Measurements from ENCODE around the gene DTD1. TPM values are rescaled to one million over a fixed set of nuclear protein-coding genes. Genes with fewer than 3 reads are reported as not detected.
A peak's percentile ranks its signal among the peaks of the same experiment; 100 is the strongest.
"Not testable (repeated sequence)": the region's sequence is repeated elsewhere in the genome, so short reads cannot be mapped to it uniquely, and the experiment has no call there.

Gene DTD1
- polyA plus RNA-seq, 3 donors from 2014 or later = 47.4 to 68.3 (median 66.6) TPM

DNA sequence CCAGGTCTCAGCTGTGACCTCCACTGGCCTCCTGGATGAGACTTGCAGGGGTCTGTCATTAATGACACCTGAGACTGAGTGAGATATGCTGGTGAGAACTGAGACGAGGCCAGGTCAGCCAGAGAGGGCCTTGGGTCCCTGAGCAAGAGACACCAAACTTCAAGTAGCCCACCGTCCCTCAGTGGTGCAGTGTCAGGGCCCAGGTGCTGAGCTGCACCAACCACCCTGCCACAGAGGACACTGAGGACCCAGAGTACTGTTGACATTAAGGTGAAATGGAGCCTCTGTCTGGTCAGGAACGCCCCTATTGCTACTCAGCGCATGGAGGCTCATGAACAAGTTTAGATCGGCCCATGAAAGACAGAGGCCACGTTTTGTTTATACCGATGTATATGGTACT is 161.7 kb downstream of the DTD1 start:
- Mint-ChIP-seq H3K4me1 (peaks cover 11 to 13% of the 10 kb centered on the region in 2 donors), H3K9me3 (no peaks in the 10 kb centered on the region), H3K27ac (peak overlapping the region in 1 of 6 donors; percentile 40), H3K27me3 (ENCODE audit: low read depth in 3 of 3) (peaks cover 0 to 2% (median 0%) of the 10 kb centered on the region in 3 donors), H3K36me3 (peaks cover 4 to 17% (median 12%) of the 10 kb centered on the region in 3 donors), H3K4me3 (no peak overlapping the region)
- no peak for DNase-seq

DNA sequence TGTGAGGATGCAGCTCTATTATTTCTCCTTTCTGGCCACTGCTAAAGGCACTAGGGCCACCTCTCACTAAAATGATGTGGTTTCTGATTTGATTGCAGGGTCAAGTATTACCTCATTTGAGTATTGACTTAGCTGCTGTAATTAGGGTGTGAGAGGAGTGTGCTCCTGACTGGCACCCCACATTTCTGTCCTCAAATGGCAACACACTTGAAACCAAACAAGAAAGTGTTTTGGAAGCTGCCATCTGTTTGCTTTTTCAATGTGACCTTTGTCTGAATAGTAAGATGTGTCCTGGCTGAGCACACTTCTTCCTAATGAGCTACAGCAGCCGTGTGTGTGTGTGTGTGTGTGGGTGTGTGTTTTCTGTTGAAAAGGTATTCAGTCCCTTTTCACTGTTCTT is 162.9 kb downstream of the DTD1 start:
- H3K27ac Mint-ChIP-seq = peak overlapping the region in 5 of 6 donors; percentile 31 to 59 (median 37)
- peaks cover 0 to 2% (median 0%) of the 10 kb centered on the region in 3 donors for H3K27me3 Mint-ChIP-seq (ENCODE audit: low read depth in 3 of 3)
- H3K4me1 Mint-ChIP-seq = peaks cover 15 to 18% of the 10 kb centered on the region in 2 donors
- DNase-seq = no peak
- no peak overlapping the region for H3K4me3 Mint-ChIP-seq
- H3K9me3 Mint-ChIP-seq = no peaks in the 10 kb centered on the region
- H3K36me3 Mint-ChIP-seq = peaks cover 3 to 8% (median 4%) of the 10 kb centered on the region in 3 donors

DNA sequence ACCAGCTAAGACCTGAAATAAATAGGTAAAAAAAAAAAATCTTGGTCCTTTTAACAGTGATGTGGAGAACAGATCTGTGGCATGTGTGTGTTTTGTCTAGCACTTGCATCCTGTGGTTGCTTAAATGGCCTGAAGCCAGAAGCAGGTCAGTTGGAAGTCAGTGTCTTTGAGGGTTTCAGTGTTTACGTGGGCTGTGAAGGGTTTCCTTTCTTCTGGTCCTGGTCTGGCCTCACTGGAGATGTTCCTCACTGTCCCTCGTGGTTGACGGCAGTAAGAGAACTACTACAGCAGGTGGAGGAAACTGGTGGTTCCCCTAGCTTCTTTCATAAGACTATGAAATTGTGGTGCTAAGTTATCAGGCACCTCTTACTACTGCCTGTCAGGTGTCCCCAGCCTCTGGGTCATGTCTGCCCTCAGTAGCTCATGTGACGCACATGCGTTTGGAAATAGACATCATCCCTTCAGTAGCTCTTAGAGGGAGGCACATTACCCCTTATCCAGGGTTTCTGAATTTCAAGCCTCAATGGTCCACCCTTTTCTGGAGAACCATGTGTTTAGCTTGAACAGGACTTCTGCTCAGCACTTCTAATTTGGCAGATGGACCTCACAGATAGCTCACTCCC is 166.3 kb downstream of the DTD1 start:
- H3K27ac Mint-ChIP-seq = peak overlapping the region in 4 of 6 donors; percentile 8 to 75 (median 12)
- no peak overlapping the region for H3K4me3 Mint-ChIP-seq
- peaks cover 0 to 2% (median 0%) of the 10 kb centered on the region in 3 donors for H3K27me3 Mint-ChIP-seq (ENCODE audit: low read depth in 3 of 3)
- H3K4me1 Mint-ChIP-seq = peaks cover 28 to 29% of the 10 kb centered on the region in 2 donors
- H3K36me3 Mint-ChIP-seq = peaks cover 0 to 3% (median 0%) of the 10 kb centered on the region in 3 donors
- peaks cover 0 to 2% (median 0%) of the 10 kb centered on the region in 6 donors for H3K9me3 Mint-ChIP-seq
- DNase-seq = peak; percentile 53 to 54 (median 53)

DNA sequence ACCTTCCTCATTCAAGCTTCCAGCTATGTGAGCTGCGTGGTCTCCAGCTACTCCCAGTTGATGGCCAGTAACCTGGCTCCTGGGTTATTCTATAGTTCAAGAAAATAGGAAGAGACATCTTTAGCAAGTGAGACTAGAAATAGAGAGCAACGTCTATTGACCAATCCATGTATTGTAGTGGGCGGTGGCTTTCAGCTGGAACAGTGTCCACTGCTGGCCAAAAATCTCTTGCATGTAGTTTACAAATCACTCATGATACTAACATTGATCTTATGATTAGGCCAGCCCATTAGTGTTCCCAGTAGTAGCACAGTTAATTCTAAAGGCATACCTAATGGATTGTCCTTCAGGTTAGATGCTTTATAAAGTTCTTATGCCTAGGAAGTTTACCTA is 166.8 kb downstream of the DTD1 start:
- Mint-ChIP-seq H3K4me1 (peaks cover 29 to 30% of the 10 kb centered on the region in 2 donors), H3K27ac (peak overlapping the region in 2 of 6 donors; percentile 16 to 75), H3K9me3 (peaks cover 0 to 2% (median 0%) of the 10 kb centered on the region in 6 donors), H3K36me3 (peaks cover 0 to 3% (median 0%) of the 10 kb centered on the region in 3 donors), H3K4me3 (no peak overlapping the region), H3K27me3 (ENCODE audit: low read depth in 3 of 3) (peaks cover 0 to 2% (median 0%) of the 10 kb centered on the region in 3 donors)
- no peak for DNase-seq

DNA sequence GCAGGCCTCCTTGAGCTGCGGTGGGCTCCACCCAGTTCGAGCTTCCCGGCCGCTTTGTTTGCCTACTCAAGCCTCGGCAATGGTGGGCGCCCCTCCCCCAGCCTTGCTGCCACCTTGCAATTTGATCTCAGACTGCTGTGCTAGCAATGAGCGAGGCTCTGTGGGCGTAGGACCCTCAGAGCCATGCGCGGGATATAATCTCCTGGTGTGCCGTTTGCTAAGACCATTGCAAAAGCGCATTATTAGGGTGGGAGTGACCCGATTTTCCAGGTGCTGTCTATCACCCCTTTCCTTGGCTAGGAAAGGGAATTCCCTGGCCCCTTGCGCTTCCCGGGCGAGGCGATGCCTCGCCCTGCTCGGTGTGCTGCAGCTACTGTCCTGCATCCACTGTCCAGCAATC is 173.0 kb downstream of the DTD1 start:
- H3K27me3 Mint-ChIP-seq (ENCODE audit: low read depth in 3 of 3); H3K4me3 Mint-ChIP-seq; DNase-seq; H3K9me3 Mint-ChIP-seq; H3K27ac Mint-ChIP-seq: not testable (repeated sequence)
- Mint-ChIP-seq H3K4me1 (peaks cover 11 to 14% of the 10 kb centered on the region in 2 donors), H3K36me3 (peaks cover 5 to 21% (median 11%) of the 10 kb centered on the region in 3 donors)

DNA sequence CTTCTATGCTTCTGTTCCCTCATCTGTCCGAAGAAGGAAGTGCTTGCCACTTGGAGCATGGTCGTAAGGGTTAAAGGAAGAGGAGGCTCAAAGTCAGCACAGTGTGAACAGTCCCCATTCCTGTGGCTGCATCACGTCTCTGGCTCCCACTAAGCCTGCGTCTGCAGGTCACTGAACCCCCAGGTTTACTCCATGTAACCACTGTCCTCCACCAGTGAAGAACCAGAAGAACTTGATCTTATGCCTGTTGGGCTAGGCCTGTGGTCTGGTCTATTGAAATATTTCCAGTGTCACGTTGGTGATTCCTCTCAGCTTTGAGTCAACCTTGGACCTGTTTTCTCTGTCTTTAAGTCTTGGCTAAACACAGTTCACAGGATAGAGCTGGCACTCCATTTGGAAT is 179.8 kb downstream of the DTD1 start:
- H3K9me3 Mint-ChIP-seq = no peaks in the 10 kb centered on the region
- H3K27me3 Mint-ChIP-seq (ENCODE audit: low read depth in 3 of 3) = peaks cover 0 to 11% (median 0%) of the 10 kb centered on the region in 3 donors
- no peak overlapping the region for H3K4me3 Mint-ChIP-seq
- H3K4me1 Mint-ChIP-seq = peaks cover 0 to 4% of the 10 kb centered on the region in 2 donors
- peak overlapping the region in 2 of 6 donors; percentile 3 to 66 for H3K27ac Mint-ChIP-seq
- no peak for DNase-seq
- peaks cover 5 to 16% (median 11%) of the 10 kb centered on the region in 3 donors for H3K36me3 Mint-ChIP-seq

DNA sequence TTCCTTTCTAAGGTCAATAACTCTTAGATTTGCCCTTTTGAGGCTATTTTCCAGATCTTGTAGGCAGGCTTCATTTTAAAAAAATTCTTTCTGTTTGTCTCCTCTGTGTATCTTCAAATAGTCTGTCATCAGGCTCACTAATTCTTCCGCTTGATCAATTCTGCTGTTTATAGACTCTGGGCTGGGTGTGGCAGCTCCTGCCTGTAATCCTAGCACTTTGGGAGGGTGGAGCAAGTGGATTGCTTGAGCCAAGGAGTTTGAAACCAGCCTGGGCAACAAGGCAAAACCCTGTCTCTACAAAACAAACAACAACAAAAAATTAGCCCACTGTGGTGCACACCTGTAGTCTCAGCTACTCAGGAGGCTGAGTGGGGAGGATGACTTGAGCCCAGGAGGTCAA is 185.7 kb downstream of the DTD1 start:
- H3K27me3 Mint-ChIP-seq (ENCODE audit: low read depth in 3 of 3) = peaks cover 0 to 11% (median 4%) of the 10 kb centered on the region in 3 donors
- DNase-seq = no peak
- no peak overlapping the region for H3K27ac Mint-ChIP-seq
- H3K36me3 Mint-ChIP-seq = no peaks in the 10 kb centered on the region
- H3K4me1 Mint-ChIP-seq = no peaks in the 10 kb centered on the region
- H3K9me3 Mint-ChIP-seq = no peaks in the 10 kb centered on the region
- no peak overlapping the region for H3K4me3 Mint-ChIP-seq

DNA sequence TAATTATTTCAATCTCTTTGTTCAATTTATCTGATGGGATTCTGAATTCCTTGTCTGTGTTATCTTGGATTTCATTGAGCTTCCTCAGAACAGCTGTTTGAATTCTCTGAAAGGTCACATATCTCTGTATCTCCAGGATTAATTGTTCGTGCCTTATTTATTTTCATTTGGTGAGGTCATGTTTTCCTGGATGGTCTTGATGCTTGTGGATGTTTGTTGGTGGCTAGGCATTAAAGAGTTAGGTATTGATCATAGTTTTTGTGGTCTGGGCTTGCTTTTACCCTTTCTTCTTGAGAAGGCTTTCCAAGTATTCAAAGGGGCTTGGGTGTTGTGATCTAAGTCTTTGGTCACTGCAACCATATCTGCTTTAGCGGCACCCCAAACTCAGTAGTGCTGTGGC is 186.4 kb downstream of the DTD1 start:
- Mint-ChIP-seq H3K4me3 (no peak overlapping the region), H3K36me3 (no peaks in the 10 kb centered on the region), H3K4me1 (no peaks in the 10 kb centered on the region), H3K9me3 (no peaks in the 10 kb centered on the region), H3K27me3 (ENCODE audit: low read depth in 3 of 3) (peaks cover 0 to 11% (median 6%) of the 10 kb centered on the region in 3 donors), H3K27ac (no peak overlapping the region)
- no peak for DNase-seq

DNA sequence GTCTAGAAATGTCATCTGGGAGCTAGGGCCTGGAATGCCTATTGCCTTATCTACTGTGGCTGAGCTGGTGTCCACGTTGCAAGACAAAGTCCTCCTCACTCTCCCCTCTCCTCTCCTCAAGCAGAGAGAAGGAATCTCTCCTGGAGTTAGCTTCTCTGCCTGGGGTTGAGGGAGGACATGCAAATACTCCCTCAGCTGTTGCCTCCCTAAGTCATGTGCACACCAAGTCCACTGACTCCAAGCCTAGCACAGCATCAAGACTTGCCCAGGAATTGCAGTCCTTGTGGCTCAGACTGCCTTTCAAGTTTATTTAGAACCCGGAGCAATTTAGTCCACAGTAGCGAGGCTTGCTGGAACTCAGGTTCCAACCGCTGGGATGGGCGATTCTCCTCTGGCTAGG is 187.8 kb downstream of the DTD1 start:
- Mint-ChIP-seq H3K36me3 (no peaks in the 10 kb centered on the region), H3K9me3 (no peaks in the 10 kb centered on the region), H3K27me3 (ENCODE audit: low read depth in 3 of 3) (peaks cover 0 to 10% (median 6%) of the 10 kb centered on the region in 3 donors), H3K4me1 (no peaks in the 10 kb centered on the region), H3K27ac (no peak overlapping the region), H3K4me3 (no peak overlapping the region)
- DNase-seq = no peak

DNA sequence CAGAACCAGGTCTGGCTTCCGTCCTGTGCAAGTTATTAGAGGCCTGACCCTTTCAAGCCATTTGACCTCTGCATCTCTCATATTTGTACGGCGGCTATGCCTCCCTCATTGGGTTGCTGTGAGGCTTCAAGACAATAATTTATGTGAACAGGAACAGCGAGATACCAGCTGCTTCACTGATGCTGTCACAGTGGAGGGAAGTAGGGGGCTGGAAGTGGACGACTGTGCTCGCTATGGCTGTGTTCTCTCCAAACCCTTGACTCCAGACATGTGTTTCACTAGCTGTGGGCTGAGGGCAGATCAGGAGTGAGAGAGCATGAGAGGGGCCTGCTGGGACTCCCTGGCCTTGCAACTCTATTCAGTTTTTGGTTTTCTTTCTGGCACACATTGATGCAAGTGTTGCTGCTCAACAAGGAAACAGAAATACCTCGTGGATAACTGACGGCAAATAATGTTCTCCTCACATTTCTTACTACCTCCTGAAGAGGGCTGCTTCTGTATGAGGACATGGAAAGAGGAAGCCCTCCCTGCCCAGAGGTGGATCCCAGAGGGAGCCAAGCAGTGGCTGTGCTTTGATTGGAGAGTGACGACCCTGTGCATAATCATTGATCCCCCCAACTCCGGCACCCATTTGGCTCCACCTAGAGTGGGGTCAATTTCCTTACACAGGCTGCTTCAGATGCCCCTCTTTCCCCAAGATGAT is 191.0 kb downstream of the DTD1 start:
- H3K4me3 Mint-ChIP-seq = no peak overlapping the region
- no peaks in the 10 kb centered on the region for H3K4me1 Mint-ChIP-seq
- peaks cover 0 to 3% (median 0%) of the 10 kb centered on the region in 3 donors for H3K36me3 Mint-ChIP-seq
- H3K9me3 Mint-ChIP-seq = no peaks in the 10 kb centered on the region
- no peak for DNase-seq
- no peak overlapping the region for H3K27ac Mint-ChIP-seq
- H3K27me3 Mint-ChIP-seq (ENCODE audit: low read depth in 3 of 3) = peaks cover 0 to 8% (median 0%) of the 10 kb centered on the region in 3 donors

DNA sequence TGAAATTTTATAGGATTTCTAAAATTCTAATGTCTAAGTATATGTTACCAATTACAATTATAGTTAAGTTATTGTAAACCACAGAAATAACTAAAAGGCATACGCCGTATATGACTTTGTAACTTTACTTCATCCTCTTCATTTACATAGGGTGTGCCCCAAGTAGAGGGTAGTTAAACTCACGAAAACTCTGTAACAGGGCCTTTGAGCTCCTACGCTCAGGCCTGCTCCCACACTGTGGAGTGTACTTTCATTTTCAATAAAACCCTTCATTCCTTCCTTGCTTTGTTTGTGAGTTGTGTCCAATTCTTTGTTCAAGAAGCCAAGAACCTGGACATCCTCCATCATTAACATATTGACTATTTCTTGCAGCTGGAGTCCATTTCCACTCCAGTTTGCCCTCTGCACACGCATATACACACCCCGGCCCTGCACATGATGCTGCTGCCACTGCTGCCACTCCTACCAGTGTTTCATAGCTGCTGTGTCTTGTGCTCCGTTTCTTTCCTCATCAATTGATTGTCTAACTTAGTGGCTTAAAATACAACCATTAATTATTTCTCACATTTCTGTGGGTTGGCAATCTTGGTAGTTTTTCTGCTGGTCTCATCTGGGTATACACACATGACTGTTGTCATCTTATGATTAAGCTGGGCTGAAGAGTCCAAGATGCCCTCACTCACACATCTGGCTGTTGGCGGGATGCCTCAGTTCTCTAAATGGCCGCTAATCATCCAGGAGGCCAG is 192.7 kb downstream of the DTD1 start:
- H3K36me3 Mint-ChIP-seq = peaks cover 0 to 3% (median 0%) of the 10 kb centered on the region in 3 donors
- no peaks in the 10 kb centered on the region for H3K4me1 Mint-ChIP-seq
- H3K27me3 Mint-ChIP-seq (ENCODE audit: low read depth in 3 of 3) = peaks cover 0 to 11% (median 3%) of the 10 kb centered on the region in 3 donors
- H3K9me3 Mint-ChIP-seq = no peaks in the 10 kb centered on the region
- no peak for DNase-seq
- H3K4me3 Mint-ChIP-seq = no peak overlapping the region
- H3K27ac Mint-ChIP-seq = no peak overlapping the region

DNA sequence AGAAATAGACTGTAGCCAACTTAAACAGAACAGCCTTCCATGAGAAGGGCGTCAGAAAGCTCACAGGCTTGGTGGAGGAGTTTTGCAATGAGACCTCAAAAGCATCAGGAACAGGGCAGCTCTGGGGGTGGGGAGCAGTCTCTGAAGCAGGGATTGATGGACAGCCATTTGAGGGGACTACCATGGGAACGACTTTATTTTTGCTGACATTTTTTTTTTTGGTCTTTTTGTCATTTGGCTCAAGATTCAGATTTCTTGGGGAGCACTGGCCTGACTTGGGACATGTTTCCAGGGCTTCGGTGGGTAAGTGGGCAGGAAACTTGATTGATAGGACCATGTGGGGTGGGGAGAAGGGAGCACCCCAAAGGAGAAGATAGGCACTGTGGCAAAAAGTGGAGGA is 193.7 kb downstream of the DTD1 start:
- H3K36me3 Mint-ChIP-seq = peaks cover 0 to 3% (median 0%) of the 10 kb centered on the region in 3 donors
- H3K27me3 Mint-ChIP-seq (ENCODE audit: low read depth in 3 of 3) = peaks cover 0 to 11% (median 4%) of the 10 kb centered on the region in 3 donors

DNA sequence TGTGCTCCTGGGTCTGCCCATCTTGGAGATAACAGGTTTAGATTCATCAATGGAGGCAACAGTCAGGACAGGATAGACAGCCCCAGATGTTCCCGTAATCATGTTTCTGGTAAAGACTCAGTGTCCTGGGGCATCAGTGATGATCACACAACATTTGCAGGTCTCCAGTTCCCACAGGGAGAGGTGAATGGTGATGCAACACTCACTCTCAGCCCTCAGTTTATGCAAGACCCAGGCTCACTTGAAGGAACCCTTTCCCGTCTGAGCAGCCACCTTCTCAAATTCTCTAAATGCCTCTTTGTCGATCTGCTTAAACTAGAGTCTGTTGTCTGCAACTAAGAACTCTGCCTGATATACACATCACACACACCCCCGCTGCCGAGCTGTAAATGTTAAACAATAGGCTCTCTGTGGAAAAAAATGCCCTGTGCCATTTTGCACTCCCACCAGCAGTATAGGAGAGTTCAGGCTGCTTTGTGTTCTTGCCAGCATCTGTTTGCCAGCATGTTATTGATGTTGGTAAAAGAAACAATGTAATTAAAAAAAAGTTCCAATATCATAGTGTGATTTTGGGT is 195.6 kb downstream of the DTD1 start:
- Mint-ChIP-seq H3K9me3 (no peaks in the 10 kb centered on the region), H3K27me3 (ENCODE audit: low read depth in 3 of 3) (peaks cover 0 to 17% (median 8%) of the 10 kb centered on the region in 3 donors), H3K4me1 (no peaks in the 10 kb centered on the region), H3K36me3 (peaks cover 0 to 9% (median 0%) of the 10 kb centered on the region in 3 donors), H3K4me3 (no peak overlapping the region), H3K27ac (no peak overlapping the region)
- no peak for DNase-seq

More for the DNA sequence above, 193.7 kb downstream of the DTD1 start:
- no peak overlapping the region for H3K27ac Mint-ChIP-seq
- DNase-seq = no peak
- no peak overlapping the region for H3K4me3 Mint-ChIP-seq
- no peaks in the 10 kb centered on the region for H3K9me3 Mint-ChIP-seq
- H3K4me1 Mint-ChIP-seq = no peaks in the 10 kb centered on the region
